Activated CD4-positive, alpha-beta T cell treated with anti-CD3 and anti-CD28 coated beads for 48 hours (primary cell): Measurements from ENCODE around the gene OGDH.
A peak's percentile ranks its signal among the peaks of the same experiment; 100 is the strongest.
"Not testable (repeated sequence)": the region's sequence is repeated elsewhere in the genome, so short reads cannot be mapped to it uniquely, and the experiment has no call there.

ENCODE experiments used
- DNase-seq: peaks from one replicate; pipeline ENCODE4 v3.0.0-alpha.2; 2020

The OGDH gene

GRCh38 chr7:44712012-44712411, 105.6 kb downstream of the OGDH start:
- DNase-seq, result no peak

- DNase-seq, result no peak
Measured at GRCh38 chr7:44713141-44713540, 106.7 kb downstream of the OGDH start.

DNA sequence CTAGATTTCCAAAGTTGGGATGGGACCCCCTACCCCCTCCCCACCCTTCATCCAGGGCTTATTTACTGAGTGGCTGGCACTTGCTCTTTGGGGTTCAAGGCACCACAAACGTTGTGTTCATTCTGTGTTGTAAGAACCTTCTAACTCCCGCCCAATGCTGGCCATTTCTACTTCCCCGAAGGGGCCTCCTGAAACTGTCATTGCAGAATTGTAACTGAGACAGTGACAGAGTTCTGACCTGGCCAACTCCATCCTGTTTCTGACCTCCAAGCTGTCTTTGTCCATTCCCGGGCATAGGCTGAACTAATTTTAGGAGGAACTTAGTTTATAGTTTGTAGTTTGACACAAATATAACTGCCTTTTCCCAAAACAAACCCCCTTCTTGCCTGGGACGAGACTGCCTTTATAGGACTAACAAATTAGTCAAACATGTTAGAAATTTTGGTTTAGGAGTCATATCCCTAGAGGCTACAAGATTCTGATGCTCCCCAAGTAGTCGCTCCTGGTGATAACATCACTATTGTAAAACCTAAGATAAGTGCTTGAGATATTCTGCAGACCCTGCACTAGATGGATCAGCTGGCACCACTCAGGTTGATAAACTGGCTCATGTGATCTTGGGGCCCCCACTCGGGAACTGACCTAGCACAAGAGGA, 107.4 kb downstream of the OGDH start:
- DNase-seq, result no peak

- DNase-seq, result no peak
Measured at GRCh38 chr7:44716205-44716604, 109.8 kb downstream of the OGDH start.

DNA sequence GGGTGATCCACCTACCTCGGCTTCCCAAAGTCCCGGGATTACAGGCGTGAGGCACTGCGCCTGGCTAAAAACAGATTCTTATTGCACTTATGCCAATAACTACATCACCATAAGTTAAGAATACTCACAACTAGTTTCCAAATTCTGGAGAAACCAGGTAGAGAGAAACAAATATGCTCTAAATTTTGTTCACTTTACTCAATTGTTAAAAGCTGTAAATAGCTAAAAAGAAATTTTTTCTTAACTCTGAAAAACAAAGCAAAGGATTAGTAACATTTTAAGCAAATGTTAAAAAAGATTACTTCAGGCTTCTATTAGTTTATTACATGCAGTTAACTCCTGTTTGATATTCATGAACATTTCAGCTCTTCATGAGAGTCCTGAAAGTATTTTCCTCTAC, 113.9 kb downstream of the OGDH start:
- no peak for DNase-seq

DNA sequence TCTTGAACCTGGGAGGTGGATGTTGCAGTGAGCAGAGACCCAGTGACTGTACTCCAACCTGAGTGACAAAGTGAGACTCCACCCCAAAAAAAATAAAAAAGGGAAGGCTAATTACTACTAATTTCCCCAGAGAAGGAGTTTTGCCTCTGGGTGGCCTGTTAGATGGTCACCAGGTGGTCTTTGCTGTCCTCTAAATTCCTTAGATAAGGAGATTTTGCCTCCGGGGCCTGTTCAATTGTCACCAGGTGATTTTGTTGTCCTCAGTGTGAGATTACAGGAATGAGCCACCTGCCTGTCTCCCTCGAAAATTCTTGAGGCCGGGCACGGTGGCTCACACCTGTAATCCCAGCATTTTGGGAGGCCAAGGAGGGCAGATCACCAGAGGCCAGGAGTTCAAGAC, 117.8 kb downstream of the OGDH start:
- DNase-seq, result no peak

DNA sequence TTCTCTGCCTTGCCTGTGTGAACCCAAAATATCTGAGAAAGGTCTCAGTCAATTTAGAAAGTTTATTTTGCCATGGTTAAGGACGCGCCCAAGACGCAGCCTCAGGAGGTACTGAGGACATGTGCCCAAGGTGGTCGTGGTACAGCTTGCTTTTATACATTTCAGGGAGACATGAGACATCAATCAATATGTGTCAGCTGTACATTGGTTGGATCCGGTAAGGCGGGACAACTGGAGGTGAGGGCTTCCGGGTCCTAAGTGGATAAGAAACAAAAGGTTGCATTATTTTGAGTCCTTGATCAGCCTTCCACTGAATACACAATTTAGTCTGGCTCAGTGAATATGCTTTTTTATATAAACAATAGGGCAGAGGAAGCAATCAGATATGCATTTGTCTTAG, 119.8 kb downstream of the OGDH start:
- DNase-seq, result not testable (repeated sequence)

DNA sequence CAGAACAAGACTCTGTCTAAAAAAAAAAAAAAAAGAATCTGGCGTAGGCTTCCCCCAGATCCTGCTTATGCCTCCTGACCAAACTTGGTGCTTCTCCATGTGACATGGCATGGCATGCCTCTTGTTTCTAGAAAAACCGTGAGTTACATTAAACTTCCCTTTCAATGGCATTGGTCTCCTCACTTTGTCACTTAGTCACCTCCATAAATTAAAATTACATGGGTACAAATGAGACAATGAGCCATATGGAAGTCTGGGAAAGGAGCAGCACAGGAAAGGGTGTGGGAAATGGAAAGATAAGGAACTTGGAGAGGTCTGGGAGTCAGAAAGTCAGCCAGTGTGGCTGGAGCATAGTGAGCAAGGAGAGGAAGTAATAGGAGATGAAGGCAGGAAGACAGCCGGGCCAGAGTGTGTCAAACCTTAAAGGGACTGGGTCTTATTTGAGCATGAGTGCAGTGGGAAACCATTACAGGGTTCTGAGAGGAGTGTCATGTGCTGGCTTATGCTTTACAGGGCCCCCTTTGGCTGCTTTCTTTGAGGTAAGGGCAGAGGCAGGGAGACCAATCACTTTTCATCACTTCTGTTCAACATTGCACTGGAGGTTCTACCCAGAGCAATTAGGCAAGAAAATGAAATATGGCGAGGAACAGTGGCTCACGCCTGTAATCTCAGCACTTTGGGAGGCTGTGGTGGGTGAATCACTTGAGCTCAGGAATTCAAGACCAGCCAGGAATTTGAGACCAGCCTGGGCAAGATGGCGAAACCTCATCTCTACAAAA, 120.9 kb downstream of the OGDH start:
- no peak for DNase-seq

- DNase-seq, result no peak
Measured at GRCh38 chr7:44727937-44728262, 121.5 kb downstream of the OGDH start.

DNA sequence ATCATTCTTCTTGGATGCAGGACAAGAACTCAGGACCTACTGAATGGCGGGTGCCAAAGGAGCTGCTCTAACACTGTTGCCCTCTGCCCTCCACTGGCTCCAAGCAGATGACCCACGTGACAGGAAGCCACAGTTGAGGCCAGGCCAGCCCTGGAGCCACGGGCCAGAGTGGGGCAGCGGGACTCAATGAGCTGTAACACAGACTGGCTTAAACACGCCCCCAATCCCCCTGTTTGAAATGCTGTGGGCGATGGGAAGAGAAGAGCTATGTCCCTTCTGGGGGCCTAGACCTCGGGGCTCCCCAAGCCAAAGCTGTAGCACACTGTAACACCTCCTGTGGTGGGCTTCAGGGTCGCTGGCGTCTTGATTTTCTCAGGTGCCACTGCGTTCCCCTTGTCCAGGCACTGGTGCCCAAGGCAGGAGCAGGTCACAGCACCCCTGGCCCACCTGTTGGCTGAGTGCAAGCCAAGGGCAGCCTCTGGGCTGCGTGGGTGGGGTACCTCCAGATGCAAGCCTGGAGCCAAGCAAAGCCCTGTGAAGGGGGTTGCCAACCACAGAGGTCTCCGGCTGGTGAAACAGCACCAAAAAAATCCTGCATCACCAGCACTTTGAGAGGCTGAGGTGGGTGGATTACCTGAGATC, 123.6 kb downstream of the OGDH start:
- DNase-seq, result no peak

GRCh38 chr7:44732971-44733370, 126.5 kb downstream of the OGDH start:
- not testable (repeated sequence) for DNase-seq

GRCh38 chr7:44733708-44734481, 127.5 kb downstream of the OGDH start:
- no peak for DNase-seq

- DNase-seq, result peak; percentile 56
Measured at GRCh38 chr7:44735403-44736165, 129.2 kb downstream of the OGDH start.

DNA sequence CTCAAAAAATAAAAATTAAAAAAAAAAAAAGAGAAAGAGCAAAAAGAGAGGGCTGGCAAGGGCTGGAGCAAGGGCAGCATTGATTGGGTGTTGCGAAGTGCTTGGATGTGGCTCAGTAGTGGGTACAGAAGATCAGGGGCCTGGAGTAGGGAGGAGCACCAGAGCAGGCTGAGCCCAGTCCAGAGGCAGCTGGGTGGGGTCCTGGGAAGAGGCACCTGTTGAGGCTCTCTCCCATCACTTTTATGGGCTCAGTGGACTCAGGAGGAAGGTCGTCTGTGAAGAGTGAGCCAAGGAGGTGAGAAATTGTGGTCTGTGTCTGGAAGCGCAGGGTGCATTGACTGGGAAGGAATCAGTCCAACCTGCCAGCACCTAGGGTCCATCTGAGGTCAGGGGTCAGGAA, 130.5 kb downstream of the OGDH start:
- no peak for DNase-seq

DNA sequence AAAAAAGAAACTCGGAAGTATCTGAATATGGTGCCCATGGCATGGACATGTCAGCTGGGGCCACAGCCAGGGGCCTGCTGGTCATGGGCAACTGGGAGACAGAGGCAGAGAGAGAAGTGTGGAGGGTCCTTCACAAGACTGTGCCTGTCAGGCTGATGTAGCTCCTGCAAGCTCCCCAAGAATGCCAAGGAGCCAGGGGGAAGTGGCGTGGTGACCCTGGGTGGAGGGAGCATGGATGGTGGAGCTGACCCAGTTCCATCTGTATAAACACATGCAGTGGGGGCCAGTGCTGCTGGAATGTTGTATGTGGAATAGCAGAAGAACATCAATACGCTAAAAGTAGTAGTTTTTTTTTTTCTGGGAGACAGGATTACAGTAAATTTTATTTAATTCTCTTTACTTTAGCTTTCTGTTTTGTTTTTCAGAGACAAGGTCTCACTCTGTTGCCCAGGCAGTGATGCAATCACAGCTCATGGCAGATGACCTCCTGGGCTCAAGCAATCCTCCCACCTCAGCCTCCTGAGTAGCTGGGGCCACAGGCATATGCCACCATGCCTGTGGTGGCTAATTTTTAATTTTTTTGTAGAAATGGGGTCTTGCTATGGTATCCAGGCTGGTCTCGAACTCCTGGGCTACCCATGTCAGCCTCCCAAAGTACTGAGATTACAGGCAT, 131.8 kb downstream of the OGDH start:
- no peak for DNase-seq

DNA sequence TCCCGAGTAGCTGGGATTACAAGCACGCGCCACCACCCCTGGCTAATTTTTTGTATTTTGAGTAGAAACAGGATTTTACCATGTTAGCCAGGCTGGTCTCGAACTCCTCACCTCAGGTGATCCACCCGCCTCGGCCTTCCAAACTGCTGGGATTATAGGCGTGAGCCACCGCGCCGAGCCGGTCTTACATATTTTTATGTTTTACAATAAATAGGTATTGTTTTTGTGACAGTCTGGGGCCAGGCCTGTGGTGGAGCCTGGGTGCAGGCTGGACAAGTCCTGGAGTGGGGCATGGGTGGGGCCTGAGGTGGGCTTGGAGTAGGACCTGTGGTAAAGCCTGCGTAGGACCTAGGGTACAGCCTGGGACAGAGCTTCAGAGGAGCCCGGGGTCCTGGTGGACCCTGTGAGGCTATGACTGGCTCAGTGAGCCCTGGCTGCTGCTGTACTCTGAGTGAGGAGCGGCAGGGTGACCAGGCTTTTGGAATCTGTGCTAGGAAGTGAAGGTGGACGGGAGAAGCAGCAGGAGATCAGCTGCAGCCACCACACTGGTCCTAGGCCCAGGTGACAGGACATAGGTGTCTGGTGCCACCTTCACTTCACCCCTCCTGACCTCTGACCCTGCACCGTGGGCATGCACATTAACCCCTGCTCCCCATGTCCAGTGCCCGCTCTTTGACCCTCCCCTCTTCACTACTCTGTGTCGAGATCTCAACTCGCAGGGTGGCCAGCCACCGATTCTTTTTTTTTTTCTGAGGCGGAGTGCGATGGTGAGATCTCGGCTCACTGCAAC, 132.6 kb downstream of the OGDH start:
- DNase-seq, result no peak

GRCh38 chr7:44740055-44740454, 133.6 kb downstream of the OGDH start:
- no peak for DNase-seq

DNA sequence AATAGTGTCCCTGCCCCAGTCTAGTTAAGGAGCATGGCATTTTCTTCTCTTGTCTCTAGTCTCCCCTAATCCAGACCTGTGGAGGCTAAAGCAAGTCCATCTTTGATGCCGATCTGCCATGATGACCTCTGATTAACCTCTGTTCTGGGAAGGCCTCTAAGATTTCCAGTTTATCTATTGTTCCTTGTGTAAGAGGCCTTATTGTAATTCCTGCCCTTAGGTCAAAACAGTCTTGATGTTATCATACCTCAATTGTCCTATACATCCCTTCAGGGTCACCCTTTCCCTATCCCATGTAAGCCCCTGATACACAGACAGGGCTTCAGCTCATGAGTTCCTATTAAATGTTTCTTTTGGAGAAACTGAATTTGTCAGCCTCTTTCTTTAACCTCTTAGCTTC, 137.3 kb downstream of the OGDH start:
- DNase-seq, result no peak

DNA sequence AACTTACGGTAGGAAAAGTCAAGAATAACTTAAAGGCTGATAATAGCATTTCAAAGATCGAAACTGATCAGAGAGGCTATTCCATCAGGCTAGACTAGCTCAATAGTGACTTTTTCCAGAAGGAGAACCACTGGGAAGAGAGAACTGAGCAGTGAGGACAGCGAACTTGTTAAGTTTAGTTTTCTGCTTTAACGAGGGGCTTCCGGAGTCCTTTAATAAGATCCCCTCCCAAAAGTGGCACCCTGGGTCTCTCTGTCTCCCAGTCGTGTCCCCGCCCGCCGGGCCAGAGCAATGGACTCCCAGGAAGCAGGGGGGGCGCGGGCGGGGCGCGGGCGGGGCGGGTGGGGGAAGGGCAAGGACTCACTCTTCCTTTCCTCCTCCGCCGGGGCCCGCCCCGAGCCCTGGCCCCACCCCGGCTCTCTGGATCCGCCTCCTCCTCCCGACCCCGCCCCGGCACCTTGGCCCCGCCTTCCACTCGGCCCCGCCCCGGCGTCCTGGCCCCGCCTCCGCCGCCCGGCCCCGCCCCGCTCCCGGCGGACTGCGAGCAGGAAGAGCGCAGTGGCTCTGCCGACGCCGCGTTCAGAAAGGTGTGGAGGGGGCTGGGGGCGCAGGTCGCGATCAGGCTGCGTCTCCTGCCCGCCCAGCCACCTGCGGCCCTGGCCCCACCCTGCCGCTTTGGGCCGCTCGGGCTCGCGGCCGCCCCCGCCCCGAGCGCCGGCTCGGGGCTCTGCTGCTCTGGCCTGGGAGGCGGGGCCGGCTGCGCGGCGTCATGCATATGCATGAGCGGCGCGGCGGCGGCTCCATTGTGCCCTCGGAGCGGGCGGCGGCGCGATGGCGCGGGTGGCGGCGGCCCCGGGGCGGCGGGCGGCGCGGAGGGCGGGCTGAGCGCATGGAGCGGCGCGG, 141.9 kb downstream of the OGDH start, which contains the start of gene ZMIZ2:
TSS of gene ZMIZ2 (plus strand) at position 803 of the 903 bp plus-strand sequence. CDS start 7,403 bp downstream, outside the sequence.
- peak; percentile 93 for DNase-seq
